Liver (tissue), 9 donors: ENCODE data around the gene CTBP1. TPM values are rescaled to one million over a fixed set of nuclear protein-coding genes. Genes with fewer than 3 reads are reported as not detected.

ENCODE experiments used
- DNase-seq: peaks from one replicate; pipeline ENCODE4 v3.0.0-alpha.2; 2017; ENCODE audit warnings: low spot score
- H3K27ac ChIP-seq, 2 donors: one replicate each; pipeline ENCODE4 v1.7.0; 2013; ENCODE audit warnings: inconsistent platforms in 2 of 2, low read length in 2 of 2, control low read depth in 1 of 2, low read depth in 1 of 2, mild to moderate bottlenecking in 1 of 2
- H3K27me3 ChIP-seq, 4 donors: one replicate each; pipeline versions ENCODE4 v1.6.1 to v1.7.0; 2013; ENCODE audit warnings: low read length in 3 of 4, inconsistent platforms in 1 of 4, mild to moderate bottlenecking in 1 of 4, moderate library complexity in 1 of 4; ENCODE audit not compliant: control insufficient read depth in 4 of 4, insufficient read depth in 4 of 4
- H3K36me3 ChIP-seq, 4 donors: one replicate each; pipeline versions ENCODE4 v1.6.1 to v1.7.0; 2013; ENCODE audit warnings: low read length in 3 of 4, mild to moderate bottlenecking in 3 of 4, low read depth in 1 of 4, moderate library complexity in 1 of 4; ENCODE audit not compliant: control insufficient read depth in 4 of 4, insufficient read depth in 3 of 4
- H3K4me1 ChIP-seq, 4 donors: one replicate each; pipeline versions ENCODE4 v1.6.1 to v1.7.0; 2013; ENCODE audit warnings: low read length in 3 of 4, mild to moderate bottlenecking in 3 of 4, moderate library complexity in 1 of 4; ENCODE audit not compliant: control insufficient read depth in 4 of 4, insufficient read depth in 4 of 4
- H3K4me3 ChIP-seq, 3 donors: one replicate each; pipeline versions ENCODE4 v1.6.1 to v1.7.0; 2013; ENCODE audit warnings: low read length in 3 of 3, control low read depth in 1 of 3, low read depth in 1 of 3, mild to moderate bottlenecking in 1 of 3
- H3K9ac ChIP-seq, 2 donors: one replicate each; pipeline ENCODE4 v1.7.0; 2013; ENCODE audit warnings: low read length in 2 of 2, mild to moderate bottlenecking in 2 of 2, moderate library complexity in 2 of 2, control low read depth in 1 of 2, low read depth in 1 of 2
- H3K9me3 ChIP-seq, 4 donors: one replicate each; pipeline versions ENCODE4 v1.6.1 to v1.7.0; 2013; ENCODE audit warnings: low read length in 3 of 4; ENCODE audit not compliant: control insufficient read depth in 4 of 4
- EGR1 ChIP-seq, 2 donors: IDR thresholded peaks; 2 replicates each; pipeline ENCODE4 v1.6.1; 2016 to 2018; ENCODE audit warnings: antibody characterized with exemption in 2 of 2, low read depth in 2 of 2
- FOXA1 ChIP-seq: IDR thresholded peaks from 2 replicates; pipeline ENCODE4 v1.6.1; 2016; ENCODE audit warnings: antibody characterized with exemption
- FOXA2 ChIP-seq: IDR thresholded peaks from 2 replicates; pipeline ENCODE4 v1.6.1; 2016; ENCODE audit warnings: antibody characterized with exemption
- GABPA ChIP-seq, 2 donors: IDR thresholded peaks in 1 of 2; conservative IDR thresholded peaks in 1 of 2; 2 replicates each; pipeline ENCODE4 v1.6.1; 2016; ENCODE audit warnings: antibody characterized with exemption in 2 of 2, mild to moderate bottlenecking in 1 of 2, moderate library complexity in 1 of 2
- HNF4A ChIP-seq, 2 donors: conservative IDR thresholded peaks; 2 replicates each; pipeline ENCODE4 v1.6.1; 2016; ENCODE audit warnings: antibody characterized with exemption in 2 of 2, mild to moderate bottlenecking in 2 of 2
- JUND ChIP-seq, 2 donors: IDR thresholded peaks; 2 replicates each; pipeline ENCODE4 v1.6.1; 2016; ENCODE audit warnings: antibody characterized with exemption in 2 of 2
- NR2F2 ChIP-seq: IDR thresholded peaks from 2 replicates; pipeline ENCODE4 v1.6.1; 2016; ENCODE audit warnings: antibody characterized with exemption
- RAD21 ChIP-seq, 2 donors: IDR thresholded peaks; 2 replicates each; pipeline ENCODE4 v1.6.1; 2016; ENCODE audit warnings: antibody characterized with exemption in 2 of 2, mild to moderate bottlenecking in 2 of 2
- SP1 ChIP-seq: IDR thresholded peaks from 2 replicates; pipeline ENCODE4 v1.6.1; 2018; ENCODE audit warnings: antibody characterized with exemption, mild to moderate bottlenecking
- TAF1 ChIP-seq: conservative IDR thresholded peaks from 2 replicates; pipeline ENCODE4 v1.6.1; 2016; ENCODE audit warnings: antibody characterized with exemption, mild to moderate bottlenecking
- YY1 ChIP-seq: IDR thresholded peaks from 2 replicates; pipeline ENCODE4 v1.6.1; 2016; ENCODE audit warnings: antibody characterized with exemption, mild to moderate bottlenecking
- WGBS: extraction: QIAGEN DNeasy Blood & Tissue Kit; methylation state at CpG from one replicate; pipeline ENCODE4 v1.1.7; 2013; 5-methylcytosine and 5-hydroxymethylcytosine counted together
- polyA plus RNA-seq, 2 donors: library from polyadenylated mRNA; stranded (reverse) in 1 of 2; unstranded in 1 of 2; fragments of 200-250 nt in 1 of 2; fragments of >200 nt in 1 of 2; fragmentation: Nextera tagmentation in 1 of 2; extraction: Ambion mirVana in 1 of 2; gene quantifications; one replicate each; pipeline versions ENCODE4 v1.2.1 to v1.2.3, GENCODE V29; 2013 to 2015
- total RNA-seq, 2 donors: library from RNA; depleted of rRNA; stranded (reverse); fragments of >200 nt; gene quantifications; one replicate each; pipeline ENCODE4 v1.2.3, GENCODE V29; 2014
- TF ChIP-seq, protein P1 (sequence below): IDR thresholded peaks from 2 replicates; pipeline ENCODE4 v1.6.1; 2016; ENCODE audit warnings: antibody characterized with exemption
- TF ChIP-seq, protein P2 (sequence below): IDR thresholded peaks from 2 replicates; pipeline ENCODE4 v1.6.1; 2016; ENCODE audit warnings: antibody characterized with exemption
- TF ChIP-seq, protein P3 (sequence below): fragments of 150-350 bp; IDR thresholded peaks from 2 replicates; pipeline ENCODE4 v1.5.1; 2017; ENCODE audit warnings: improper control_type of control experiment, low read depth, low read length; ENCODE audit not compliant: missing input control
- TF ChIP-seq, protein P4 (sequence below): IDR thresholded peaks from 2 replicates; pipeline ENCODE4 v1.6.1; 2016; ENCODE audit warnings: antibody characterized with exemption
- donor health status: healthy.
- donor health status: healthy.
- donor health status: healthy.
- donor health status: healthy.
- donor health status: healthy.

CTBP1 gene
- total and polyA plus RNA-seq, 4 donors, result 27.5 to 156 (median 79.5) TPM

DNA sequence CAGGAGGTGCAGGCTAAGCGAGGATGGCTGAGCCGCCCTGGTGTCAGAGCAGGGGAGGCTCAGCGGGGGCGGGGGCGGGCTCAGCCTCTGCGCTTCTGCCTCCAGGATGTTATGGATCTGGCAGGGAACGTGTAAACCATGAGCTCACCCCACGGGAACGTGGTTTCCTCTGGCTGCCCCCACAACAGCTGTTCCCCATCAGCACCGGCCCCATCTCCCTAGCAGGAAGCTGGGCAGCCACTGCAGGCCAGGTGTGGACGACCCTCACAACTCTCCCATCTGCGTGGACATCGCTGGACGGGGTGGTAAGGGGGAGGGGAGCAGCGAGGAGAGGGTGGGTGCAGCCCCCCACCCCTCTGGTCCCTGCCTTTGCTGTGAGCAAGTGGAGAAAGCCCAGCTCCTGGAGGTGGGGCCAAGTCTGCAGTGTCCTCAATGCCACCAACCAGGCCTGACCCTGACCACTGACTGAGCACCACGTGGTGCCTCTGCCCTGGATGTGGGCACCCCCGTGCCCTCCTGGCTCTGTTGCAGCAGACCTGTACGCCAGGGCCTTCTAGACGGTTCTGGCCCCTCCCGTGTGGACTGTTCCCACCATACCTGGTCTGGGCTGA is 48.4 kb downstream of the CTBP1 start:
- Histone ChIP-seq H3K27ac (peak overlapping the region; percentile 59 to 66), H3K9me3 (no peaks in the 10 kb centered on the region), H3K27me3 (no peaks in the 10 kb centered on the region), H3K36me3 (peaks cover 0 to 3% (median 2%) of the 10 kb centered on the region in 4 donors), H3K9ac (no peak overlapping the region), H3K4me1 (peaks cover 2 to 28% (median 12%) of the 10 kb centered on the region in 4 donors), H3K4me3 (no peak overlapping the region)
- 72% methylated on average over 20 of the region's 20 CpGs for WGBS
- DNase-seq, result peak; percentile 34
- TF ChIP-seq HNF4A (conservative IDR thresholded peaks at IDR 0.05) (no peak), SP1 (no peak), EGR1 (IDR thresholded peaks at IDR 0.05; ENCODE audit: low read depth in 2 of 2) (no peak), JUND (IDR thresholded peaks at IDR 0.05) (no peak), YY1 (no peak), FOXA1 (no peak), GABPA (IDR thresholded peaks at IDR 0.05 in 1 of 2, conservative IDR thresholded peaks at IDR 0.05 in 1 of 2) (no peak), TAF1 (no peak), RAD21 (IDR thresholded peaks at IDR 0.05) (no peak), NR2F2 (no peak), FOXA2 (no peak)
- TF ChIP-seq, protein P1, sequence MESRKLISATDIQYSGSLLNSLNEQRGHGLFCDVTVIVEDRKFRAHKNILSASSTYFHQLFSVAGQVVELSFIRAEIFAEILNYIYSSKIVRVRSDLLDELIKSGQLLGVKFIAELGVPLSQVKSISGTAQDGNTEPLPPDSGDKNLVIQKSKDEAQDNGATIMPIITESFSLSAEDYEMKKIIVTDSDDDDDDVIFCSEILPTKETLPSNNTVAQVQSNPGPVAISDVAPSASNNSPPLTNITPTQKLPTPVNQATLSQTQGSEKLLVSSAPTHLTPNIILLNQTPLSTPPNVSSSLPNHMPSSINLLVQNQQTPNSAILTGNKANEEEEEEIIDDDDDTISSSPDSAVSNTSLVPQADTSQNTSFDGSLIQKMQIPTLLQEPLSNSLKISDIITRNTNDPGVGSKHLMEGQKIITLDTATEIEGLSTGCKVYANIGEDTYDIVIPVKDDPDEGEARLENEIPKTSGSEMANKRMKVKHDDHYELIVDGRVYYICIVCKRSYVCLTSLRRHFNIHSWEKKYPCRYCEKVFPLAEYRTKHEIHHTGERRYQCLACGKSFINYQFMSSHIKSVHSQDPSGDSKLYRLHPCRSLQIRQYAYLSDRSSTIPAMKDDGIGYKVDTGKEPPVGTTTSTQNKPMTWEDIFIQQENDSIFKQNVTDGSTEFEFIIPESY, result no peak
- TF ChIP-seq, protein P2, sequence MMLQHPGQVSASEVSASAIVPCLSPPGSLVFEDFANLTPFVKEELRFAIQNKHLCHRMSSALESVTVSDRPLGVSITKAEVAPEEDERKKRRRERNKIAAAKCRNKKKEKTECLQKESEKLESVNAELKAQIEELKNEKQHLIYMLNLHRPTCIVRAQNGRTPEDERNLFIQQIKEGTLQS, result no peak
- TF ChIP-seq, protein P3, sequence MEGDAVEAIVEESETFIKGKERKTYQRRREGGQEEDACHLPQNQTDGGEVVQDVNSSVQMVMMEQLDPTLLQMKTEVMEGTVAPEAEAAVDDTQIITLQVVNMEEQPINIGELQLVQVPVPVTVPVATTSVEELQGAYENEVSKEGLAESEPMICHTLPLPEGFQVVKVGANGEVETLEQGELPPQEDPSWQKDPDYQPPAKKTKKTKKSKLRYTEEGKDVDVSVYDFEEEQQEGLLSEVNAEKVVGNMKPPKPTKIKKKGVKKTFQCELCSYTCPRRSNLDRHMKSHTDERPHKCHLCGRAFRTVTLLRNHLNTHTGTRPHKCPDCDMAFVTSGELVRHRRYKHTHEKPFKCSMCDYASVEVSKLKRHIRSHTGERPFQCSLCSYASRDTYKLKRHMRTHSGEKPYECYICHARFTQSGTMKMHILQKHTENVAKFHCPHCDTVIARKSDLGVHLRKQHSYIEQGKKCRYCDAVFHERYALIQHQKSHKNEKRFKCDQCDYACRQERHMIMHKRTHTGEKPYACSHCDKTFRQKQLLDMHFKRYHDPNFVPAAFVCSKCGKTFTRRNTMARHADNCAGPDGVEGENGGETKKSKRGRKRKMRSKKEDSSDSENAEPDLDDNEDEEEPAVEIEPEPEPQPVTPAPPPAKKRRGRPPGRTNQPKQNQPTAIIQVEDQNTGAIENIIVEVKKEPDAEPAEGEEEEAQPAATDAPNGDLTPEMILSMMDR, result no peak

DNA sequence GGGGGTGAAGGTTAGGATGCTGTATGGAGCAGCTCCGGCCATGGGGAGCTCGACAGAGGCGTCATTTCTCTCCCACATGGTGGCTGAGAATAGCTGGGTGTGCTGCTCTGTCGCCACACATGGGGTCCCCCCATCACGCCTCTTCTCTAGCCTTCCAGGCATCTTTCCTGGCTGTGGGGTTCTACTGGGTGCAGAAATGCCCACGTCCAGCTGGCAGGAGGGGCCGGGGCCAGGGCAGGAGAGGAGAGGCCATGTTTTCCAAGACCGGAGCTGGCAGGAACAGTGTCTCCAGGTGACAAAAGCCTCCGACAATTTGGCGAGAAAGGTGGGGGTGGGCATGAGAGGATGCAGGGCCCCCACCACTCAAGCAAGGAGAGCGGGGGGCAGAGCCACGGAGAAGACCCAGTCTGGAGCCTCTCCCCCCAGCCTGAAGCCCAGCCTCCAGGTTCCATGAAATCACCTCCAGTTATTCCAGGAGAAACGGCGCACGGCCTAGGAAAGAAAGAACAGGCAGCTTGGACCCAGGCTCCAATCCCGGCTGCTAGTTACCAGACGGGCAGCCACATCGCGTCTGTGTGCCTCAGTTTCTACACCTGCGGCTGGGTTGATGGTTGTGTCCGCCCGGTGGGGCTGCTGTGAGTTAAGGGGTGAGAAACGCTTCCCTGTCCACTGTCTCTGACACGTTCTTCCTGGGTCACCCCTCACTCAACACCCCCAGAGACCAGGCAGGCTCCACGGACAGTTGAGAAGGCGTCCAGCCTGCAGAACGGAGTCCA is 49.2 kb downstream of the CTBP1 start:
- H3K27ac ChIP-seq, result no peak overlapping the region
- WGBS, result 87% methylated on average over 27 of the region's 27 CpGs
- H3K4me3 ChIP-seq, result no peak overlapping the region
- no peak overlapping the region for H3K9ac ChIP-seq
- H3K9me3 ChIP-seq, result no peaks in the 10 kb centered on the region
- H3K27me3 ChIP-seq, result no peaks in the 10 kb centered on the region
- TF ChIP-seq GABPA (IDR thresholded peaks at IDR 0.05 in 1 of 2, conservative IDR thresholded peaks at IDR 0.05 in 1 of 2), result no peak
- no peak for TF ChIP-seq NR2F2
- TF ChIP-seq, protein P3, result no peak
- no peak for TF ChIP-seq YY1
- no peak for TF ChIP-seq SP1
- TF ChIP-seq, protein P1, result no peak
- TF ChIP-seq TAF1, result no peak
- TF ChIP-seq JUND (IDR thresholded peaks at IDR 0.05), result no peak
- TF ChIP-seq, protein P4, sequence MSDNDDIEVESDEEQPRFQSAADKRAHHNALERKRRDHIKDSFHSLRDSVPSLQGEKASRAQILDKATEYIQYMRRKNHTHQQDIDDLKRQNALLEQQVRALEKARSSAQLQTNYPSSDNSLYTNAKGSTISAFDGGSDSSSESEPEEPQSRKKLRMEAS, result no peak
- TF ChIP-seq, protein P2, result no peak
- DNase-seq, result no peak
- peaks cover 2 to 23% (median 9%) of the 10 kb centered on the region in 4 donors for H3K4me1 ChIP-seq
- peaks cover 0 to 3% (median 2%) of the 10 kb centered on the region in 4 donors for H3K36me3 ChIP-seq
